Colonic mucosa (tissue), 4 donors: Measurements from ENCODE around the gene PKNOX2. TPM values are rescaled to one million over a fixed set of nuclear protein-coding genes. Genes with fewer than 3 reads are reported as not detected.

Source experiments
- DNase-seq: peaks from one replicate; pipeline ENCODE4 v3.0.0-alpha.2; 2020
- H3K27ac ChIP-seq: fragments of 200-600 bp; one replicate; pipeline ENCODE4 v1.8.0; 2021
- H3K27me3 ChIP-seq: fragments of 200-600 bp; one replicate; pipeline ENCODE4 v1.8.0; 2021
- H3K36me3 ChIP-seq: fragments of 200-600 bp; one replicate; pipeline ENCODE4 v1.8.0; 2021
- H3K4me1 ChIP-seq: fragments of 200-600 bp; one replicate; pipeline ENCODE4 v1.8.0; 2021; ENCODE audit warnings: mild to moderate bottlenecking
- H3K4me3 ChIP-seq: fragments of 200-600 bp; one replicate; pipeline ENCODE4 v1.8.0; 2021
- H3K9ac ChIP-seq, 2 donors: one replicate each; pipeline ENCODE4 v1.7.0; 2013; ENCODE audit warnings: control low read depth in 2 of 2, low read depth in 2 of 2, low read length in 2 of 2
- H3K9me3 ChIP-seq: fragments of 200-600 bp; one replicate; pipeline ENCODE4 v1.8.0; 2021
- intact Hi-C: fragments of 100-400 bp; cut with DNase I; formaldehyde crosslinking; loops from one replicate; pipeline ENCODE4 v1.14.1; 2022
- total RNA-seq, 2 donors: library from RNA; stranded (reverse); fragmentation: NEBNext Ultra II Directional in 1 of 2; extraction: Animal tissue kit (Norgen Biotek cat#: 25700) in 1 of 2; gene quantifications; one replicate each; pipeline ENCODE4 v1.2.1, GENCODE V29; 2021
- TF ChIP-seq, protein P1 (sequence below): fragments of 200-600 bp; IDR thresholded peaks from one replicate; pipeline ENCODE4 v1.8.0; 2022; ENCODE audit warnings: antibody characterized with exemption, mild to moderate bottlenecking
- donor health status: healthy.
- donor health status: DM: no; HTN: no; CAD: no.
- donor health status: DM: no; HTN: no; CAD: no.

The PKNOX2 gene
- total RNA-seq, 2 donors from 2014 or later: 0.52 to 1.3 TPM

DNA sequence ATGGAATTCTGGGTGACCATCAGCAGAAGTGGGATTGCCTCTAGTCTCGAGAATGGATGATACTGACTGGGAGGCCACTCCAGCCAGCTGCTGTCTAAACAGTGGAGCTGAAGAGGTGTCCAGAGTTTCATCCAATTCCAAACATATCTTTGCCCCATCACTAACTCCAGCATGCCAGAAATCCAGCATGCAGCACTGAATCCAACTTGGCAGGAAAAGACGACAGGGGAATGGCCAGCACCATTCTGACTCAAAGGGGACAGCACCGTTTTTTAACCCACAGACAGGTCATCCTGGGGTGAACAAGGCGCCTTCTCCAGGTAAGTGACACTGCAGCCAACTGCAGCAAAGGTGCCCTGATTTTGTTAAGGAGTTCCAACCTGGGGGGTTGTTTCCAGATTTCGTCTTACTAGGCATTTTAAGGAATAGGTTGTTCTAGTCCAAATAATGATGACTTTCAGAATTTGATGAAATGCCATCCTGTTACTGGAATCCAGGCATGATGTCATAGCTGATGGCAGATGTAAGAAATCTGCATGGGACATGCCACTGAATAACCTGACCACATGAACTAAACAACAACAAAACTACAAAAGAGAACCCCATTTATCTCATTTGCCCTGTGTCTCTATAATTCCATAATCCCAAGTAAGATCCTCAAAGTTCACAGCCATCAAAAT, 299.2 kb downstream of the PKNOX2 start:
- intact Hi-C loops: no loop called here

DNA sequence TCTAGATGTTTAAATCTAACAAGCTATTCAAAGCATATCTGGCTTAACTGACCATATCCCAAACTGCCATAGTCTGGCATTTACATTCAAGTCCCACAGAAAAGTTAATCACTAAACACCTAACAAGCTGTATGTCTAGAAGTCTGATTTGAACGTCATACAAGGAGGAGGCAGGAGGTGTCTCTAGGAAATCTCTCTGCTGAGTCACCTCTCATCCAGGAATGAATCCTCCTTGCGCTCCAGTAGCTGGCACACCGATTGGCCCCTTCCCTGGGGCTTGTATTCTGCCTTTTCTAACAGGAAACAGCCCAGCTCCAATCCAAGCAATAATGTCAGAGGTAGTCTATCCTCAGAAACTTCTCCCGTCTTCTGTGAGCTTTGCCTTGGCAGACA, 299.7 kb downstream of the PKNOX2 start:
- no peak overlapping the region for H3K4me3 ChIP-seq
- H3K27ac ChIP-seq: no peak overlapping the region
- no peak for DNase-seq
- no peaks in the 10 kb centered on the region for H3K9me3 ChIP-seq
- no peak overlapping the region for H3K9ac ChIP-seq
- no peaks in the 10 kb centered on the region for H3K36me3 ChIP-seq
- H3K27me3 ChIP-seq: no peaks in the 10 kb centered on the region
- intact Hi-C loops: no loop called here
- H3K4me1 ChIP-seq: no peaks in the 10 kb centered on the region
- TF ChIP-seq, protein P1, sequence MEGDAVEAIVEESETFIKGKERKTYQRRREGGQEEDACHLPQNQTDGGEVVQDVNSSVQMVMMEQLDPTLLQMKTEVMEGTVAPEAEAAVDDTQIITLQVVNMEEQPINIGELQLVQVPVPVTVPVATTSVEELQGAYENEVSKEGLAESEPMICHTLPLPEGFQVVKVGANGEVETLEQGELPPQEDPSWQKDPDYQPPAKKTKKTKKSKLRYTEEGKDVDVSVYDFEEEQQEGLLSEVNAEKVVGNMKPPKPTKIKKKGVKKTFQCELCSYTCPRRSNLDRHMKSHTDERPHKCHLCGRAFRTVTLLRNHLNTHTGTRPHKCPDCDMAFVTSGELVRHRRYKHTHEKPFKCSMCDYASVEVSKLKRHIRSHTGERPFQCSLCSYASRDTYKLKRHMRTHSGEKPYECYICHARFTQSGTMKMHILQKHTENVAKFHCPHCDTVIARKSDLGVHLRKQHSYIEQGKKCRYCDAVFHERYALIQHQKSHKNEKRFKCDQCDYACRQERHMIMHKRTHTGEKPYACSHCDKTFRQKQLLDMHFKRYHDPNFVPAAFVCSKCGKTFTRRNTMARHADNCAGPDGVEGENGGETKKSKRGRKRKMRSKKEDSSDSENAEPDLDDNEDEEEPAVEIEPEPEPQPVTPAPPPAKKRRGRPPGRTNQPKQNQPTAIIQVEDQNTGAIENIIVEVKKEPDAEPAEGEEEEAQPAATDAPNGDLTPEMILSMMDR: no peak

More for the DNA sequence above, 299.2 kb downstream of the PKNOX2 start:
- no peak overlapping the region for H3K27ac ChIP-seq
- no peak overlapping the region for H3K4me3 ChIP-seq
- H3K27me3 ChIP-seq: no peaks in the 10 kb centered on the region
- no peak overlapping the region for H3K9ac ChIP-seq
- DNase-seq: no peak
- TF ChIP-seq, protein P1: no peak
- no peaks in the 10 kb centered on the region for H3K9me3 ChIP-seq
- no peaks in the 10 kb centered on the region for H3K4me1 ChIP-seq
- H3K36me3 ChIP-seq: no peaks in the 10 kb centered on the region

DNA sequence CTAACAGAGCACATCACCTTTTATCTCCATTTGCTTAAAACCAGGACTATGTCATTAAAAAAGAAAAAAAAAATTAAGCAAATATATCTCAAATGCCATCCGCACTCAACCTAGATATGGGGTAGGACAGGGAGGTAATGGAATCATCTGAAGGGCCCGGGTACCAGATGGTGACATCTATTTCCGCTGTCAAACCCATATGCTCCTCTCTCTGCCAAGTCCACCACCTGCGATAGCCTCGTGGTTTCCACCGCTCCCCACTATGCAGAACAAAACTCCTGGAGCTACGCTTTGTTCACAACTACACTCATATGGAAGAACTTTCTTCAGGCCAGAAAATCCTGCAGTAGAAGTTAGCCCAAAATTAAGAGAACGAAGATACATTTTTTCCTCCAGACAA, 300.1 kb downstream of the PKNOX2 start:
- TF ChIP-seq, protein P1: no peak

DNA sequence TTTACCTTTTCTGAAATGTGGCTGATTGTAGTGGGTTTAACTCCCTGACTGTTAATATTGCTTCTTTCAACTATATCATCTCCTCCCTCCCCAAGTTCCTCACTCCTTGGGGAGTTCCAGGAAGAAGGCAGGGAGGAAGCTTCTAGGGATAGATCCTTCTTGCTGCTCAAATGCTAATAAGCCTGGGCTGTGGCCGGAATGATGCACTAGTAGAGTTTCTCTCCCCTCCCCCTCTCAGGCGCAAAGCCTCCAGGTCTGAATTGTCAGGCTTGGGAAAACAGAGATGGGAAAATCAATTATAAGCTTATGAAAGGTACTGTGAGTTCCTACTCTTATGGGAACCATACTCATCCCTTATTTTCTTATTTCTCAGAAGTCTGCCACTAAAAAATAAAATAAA, 300.7 kb downstream of the PKNOX2 start:
- Histone ChIP-seq H3K4me1 (no peaks in the 10 kb centered on the region), H3K9me3 (no peaks in the 10 kb centered on the region), H3K27me3 (no peaks in the 10 kb centered on the region), H3K36me3 (no peaks in the 10 kb centered on the region), H3K9ac (no peak overlapping the region), H3K4me3 (no peak overlapping the region), H3K27ac (no peak overlapping the region)
- DNase-seq: no peak
- TF ChIP-seq, protein P1: no peak
- intact Hi-C loops: no loop called here

More for the DNA sequence above, 300.1 kb downstream of the PKNOX2 start:
- no peaks in the 10 kb centered on the region for H3K27me3 ChIP-seq
- H3K27ac ChIP-seq: no peak overlapping the region
- H3K4me1 ChIP-seq: no peaks in the 10 kb centered on the region
- no peaks in the 10 kb centered on the region for H3K36me3 ChIP-seq
- no peak overlapping the region for H3K9ac ChIP-seq
- no peak overlapping the region for H3K4me3 ChIP-seq
- no peak for DNase-seq
- H3K9me3 ChIP-seq: no peaks in the 10 kb centered on the region
- intact Hi-C loops: no loop called here

DNA sequence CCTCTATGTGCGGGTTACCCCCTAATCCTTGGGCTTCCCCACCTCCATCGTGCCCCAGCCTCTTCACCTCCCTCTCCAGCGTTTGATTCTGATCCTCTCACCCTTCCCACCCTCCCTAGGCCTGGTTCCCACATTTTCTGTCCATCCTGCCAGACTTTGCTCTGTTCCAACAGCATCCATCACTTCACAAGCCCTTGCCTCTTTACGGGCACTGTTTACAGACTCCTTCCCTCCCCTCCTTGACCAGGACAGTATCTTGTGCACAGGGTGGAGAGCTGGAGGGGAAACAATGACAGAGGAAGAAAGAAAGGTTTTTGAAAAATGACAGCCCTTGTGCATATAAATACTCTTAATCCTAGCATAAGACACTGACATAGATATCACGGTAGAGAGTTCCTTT, 301.1 kb downstream of the PKNOX2 start:
- DNase-seq: no peak
- Histone ChIP-seq H3K9ac (no peak overlapping the region), H3K4me1 (no peaks in the 10 kb centered on the region), H3K27me3 (no peaks in the 10 kb centered on the region), H3K9me3 (no peaks in the 10 kb centered on the region), H3K4me3 (no peak overlapping the region), H3K27ac (no peak overlapping the region), H3K36me3 (no peaks in the 10 kb centered on the region)
- intact Hi-C loops: no loop called here
- TF ChIP-seq, protein P1: no peak
